WTC11 (cell line): ENCODE data around the gene ACOT2.

Experiments
- ZBTB43 ChIP-seq: sonication (generic); formaldehyde crosslinking; IDR thresholded peaks from 2 replicates; pipeline ENCODE4 v1.8.1; 2023; ENCODE audit warnings: mild to moderate bottlenecking, missing genetic modification reagents
- ZNF396 ChIP-seq: fragments of 250-450 bp; sonication (Bioruptor Pico); IDR thresholded peaks from 2 replicates; pipeline ENCODE4 v1.8.0; 2021; ENCODE audit warnings: mild to moderate bottlenecking, moderate library complexity, borderline replicate concordance
- TF ChIP-seq, protein P1 (sequence below): sonication (generic); formaldehyde crosslinking; conservative IDR thresholded peaks from 2 replicates; pipeline ENCODE4 v1.8.1; 2022; ENCODE audit warnings: mild to moderate bottlenecking, missing genetic modification reagents

GRCh38 chr14:73620268-73620667 is 51.3 kb downstream of the ACOT2 start:
- TF ChIP-seq ZNF396 (CRISPR knock-in tag): no peak
- TF ChIP-seq ZBTB43 (CRISPR knock-in tag): no peak
- TF ChIP-seq, protein P1, sequence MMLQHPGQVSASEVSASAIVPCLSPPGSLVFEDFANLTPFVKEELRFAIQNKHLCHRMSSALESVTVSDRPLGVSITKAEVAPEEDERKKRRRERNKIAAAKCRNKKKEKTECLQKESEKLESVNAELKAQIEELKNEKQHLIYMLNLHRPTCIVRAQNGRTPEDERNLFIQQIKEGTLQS (CRISPR knock-in tag): no peak
